Left renal pelvis (tissue), 4 donors: ENCODE results near the gene GPR78. TPM values are rescaled to one million over a fixed set of nuclear protein-coding genes. Genes with fewer than 3 reads are reported as not detected.
"Not testable (repeated sequence)": the region's sequence is repeated elsewhere in the genome, so short reads cannot be mapped to it uniquely, and the experiment has no call there.

Experiments
- DNase-seq, 4 donors: peaks; one replicate each; pipeline ENCODE4 v3.0.0-alpha.2; 2013; ENCODE audit warnings: low read depth in 4 of 4, low spot score in 3 of 4
- polyA plus RNA-seq, 4 donors: library from polyadenylated mRNA; unstranded; fragments of 120-200 nt; gene quantifications; one replicate each; pipeline ENCODE4 v1.2.1, GENCODE V29; 2013; ENCODE audit not compliant: insufficient read length in 4 of 4

Gene GPR78
- polyA plus RNA-seq, 4 donors, result 0.34 to 1.3 (median 0.83) TPM

GRCh38 chr4:8560265-8561047 lies 19.7 kb upstream of the GPR78 start:
- DNase-seq, result no peak

GRCh38 chr4:8564595-8564994 lies 15.6 kb upstream of the GPR78 start:
- DNase-seq, result no peak

DNA sequence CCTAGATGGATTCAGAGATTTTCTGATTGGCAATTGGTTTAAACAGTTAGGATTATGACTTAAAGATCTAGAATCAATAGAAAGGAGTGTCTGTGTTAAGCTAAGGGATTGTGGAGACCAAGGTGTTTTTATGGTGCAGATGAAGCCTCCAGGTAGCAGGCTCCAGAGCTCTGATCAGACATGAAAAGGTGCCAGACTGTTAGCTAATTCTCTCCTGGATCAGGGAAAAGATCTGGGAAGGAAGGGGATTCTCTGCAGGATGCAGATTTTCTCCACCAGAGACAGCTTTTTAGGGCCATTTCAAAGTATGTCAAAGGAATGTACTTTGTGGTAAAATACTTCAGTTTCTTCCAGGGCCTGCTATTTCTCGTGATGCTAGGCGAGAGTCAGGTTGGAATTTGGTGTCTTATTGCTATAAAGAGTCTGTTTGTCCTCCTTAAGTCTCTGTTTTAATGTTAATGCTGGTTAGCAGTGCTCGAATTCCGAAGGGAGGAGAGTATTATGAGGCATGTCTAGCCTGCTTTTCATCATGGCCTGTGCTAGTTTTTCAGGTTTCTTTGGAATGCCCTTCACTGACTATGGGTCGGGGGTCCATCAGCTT lies 12.0 kb upstream of the GPR78 start:
- DNase-seq, result no peak

- no peak for DNase-seq
Measured at GRCh38 chr4:8570201-8570600, 10.0 kb upstream of the GPR78 start.

- no peak for DNase-seq
Measured at GRCh38 chr4:8571702-8572685, 8.2 kb upstream of the GPR78 start.

DNA sequence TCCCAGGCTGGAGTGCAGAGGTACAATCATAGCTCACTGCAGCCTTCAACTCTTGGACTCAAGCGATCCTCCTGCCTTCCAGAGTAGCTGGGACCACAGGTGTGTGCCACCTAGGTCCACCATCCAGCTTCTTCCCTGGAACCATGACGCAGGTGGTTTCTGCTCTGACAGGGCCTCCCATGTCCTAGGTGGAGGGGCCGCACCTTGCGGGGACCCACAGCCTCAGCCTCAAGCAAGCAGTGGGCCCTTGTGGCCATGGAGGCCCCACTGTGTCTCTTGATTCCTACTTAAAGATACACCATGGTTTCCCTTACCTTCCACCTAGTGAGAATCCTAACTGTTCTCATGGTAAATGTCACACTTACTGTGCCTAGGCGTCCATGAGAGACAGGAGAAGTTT lies 6.9 kb upstream of the GPR78 start:
- no peak for DNase-seq

DNA sequence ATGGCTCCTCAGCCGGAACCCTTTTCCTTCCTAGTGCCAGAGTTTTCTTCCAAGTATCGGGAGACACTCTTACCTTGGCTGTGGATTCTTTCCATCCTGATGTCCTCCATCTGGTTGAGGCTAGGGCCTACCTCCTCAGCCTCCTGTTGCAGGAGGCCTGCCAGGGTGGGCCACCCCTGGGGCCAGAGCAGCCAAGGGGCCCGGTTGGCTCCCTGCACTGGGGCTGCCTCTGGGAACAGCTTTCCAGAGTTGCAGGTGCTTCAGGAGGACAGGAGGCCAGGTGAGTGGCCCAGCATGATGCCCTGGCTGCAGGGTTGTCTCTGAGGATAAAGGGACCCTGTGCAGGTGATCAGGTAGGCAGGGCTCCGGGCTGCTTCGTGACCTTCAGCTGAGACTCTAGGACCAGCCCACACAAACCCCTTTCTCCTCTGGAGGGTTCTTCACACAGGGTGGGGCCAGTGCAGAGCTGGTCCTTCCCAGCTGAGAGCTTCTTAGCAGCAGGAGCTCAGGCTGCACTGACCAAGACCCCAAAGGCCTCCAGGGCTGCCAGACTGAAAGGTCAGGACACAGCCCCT lies 5.3 kb upstream of the GPR78 start:
- DNase-seq, result no peak

DNA sequence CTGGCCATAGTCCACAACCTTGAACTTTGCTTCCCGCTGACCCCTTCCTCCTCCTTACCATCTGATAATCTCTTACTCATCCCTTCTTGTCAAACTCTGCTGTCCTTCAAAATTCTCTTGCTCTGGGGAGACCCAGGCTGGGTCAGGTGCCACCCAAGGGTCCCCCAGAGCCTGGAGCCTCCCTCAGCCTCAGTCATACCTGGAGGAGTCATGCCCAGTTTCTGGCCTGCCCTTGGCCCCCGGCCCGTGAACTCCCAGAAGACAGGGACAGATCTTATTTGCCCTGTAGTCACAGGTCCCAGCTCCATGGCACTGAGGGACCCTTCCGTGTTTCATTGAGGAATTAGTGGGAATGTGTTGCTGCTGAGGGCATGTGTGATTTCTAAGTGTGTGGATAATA lies 4.7 kb upstream of the GPR78 start:
- no peak for DNase-seq

DNA sequence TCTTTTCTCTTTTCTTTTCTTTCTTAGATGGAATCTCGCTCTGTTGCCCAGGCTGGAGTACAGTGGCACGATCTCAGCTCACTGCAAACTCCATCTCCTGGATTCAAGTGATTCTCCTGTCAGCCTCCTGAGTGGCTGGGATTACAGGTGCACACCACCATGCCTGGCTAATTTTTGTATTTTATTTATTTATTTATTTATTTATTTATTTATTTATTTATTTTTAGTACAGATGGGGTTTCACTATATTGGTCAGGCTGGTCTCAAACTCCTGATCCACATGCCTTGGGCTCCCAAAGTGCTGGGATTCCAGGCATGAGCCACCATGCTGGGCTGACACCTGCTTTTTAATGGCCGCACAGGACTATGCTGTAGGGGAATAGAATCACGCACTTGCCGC lies 3.6 kb upstream of the GPR78 start:
- DNase-seq, result not testable (repeated sequence)

DNA sequence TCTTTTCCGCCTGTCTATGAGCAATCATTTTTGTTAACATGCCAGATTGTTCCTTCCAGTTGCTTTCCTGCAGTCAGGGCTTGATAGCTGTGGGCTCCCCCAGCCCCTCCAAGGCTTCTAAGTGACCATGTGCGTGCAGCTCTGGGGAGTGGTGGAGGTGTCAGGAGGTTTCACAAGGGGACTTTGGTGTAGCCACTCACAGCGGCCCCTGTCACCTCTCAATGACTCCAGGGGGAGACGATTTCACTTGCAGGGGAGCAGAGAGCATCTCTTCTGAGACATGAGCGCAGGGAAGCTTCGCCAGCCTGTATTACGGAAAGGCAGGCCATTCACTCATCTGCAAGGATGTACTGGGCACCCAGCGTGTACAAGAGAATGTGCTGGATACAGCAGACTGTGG lies 3.1 kb upstream of the GPR78 start:
- no peak for DNase-seq

- DNase-seq, result no peak
Measured at GRCh38 chr4:8577972-8578371, 2.2 kb upstream of the GPR78 start.

DNA sequence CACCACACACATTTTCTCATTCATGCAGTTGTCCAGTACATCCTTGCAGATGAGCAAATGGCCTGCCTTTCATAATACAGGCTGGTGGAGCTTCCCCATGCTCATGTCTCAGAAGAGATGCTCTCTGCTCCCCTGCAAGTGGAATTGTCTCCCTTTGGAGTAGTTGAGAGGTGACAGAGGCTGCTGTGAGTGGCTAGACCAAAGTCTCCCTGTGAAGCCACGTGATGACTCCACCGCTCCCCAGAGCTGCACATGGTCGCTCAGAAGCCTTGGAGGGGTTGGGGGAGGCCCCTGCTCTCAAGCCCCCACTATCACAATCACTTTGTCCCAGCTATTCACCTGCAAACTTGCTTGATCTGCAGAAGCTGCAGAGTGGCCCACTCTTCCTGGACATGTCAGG lies 1.5 kb upstream of the GPR78 start:
- no peak for DNase-seq

DNA sequence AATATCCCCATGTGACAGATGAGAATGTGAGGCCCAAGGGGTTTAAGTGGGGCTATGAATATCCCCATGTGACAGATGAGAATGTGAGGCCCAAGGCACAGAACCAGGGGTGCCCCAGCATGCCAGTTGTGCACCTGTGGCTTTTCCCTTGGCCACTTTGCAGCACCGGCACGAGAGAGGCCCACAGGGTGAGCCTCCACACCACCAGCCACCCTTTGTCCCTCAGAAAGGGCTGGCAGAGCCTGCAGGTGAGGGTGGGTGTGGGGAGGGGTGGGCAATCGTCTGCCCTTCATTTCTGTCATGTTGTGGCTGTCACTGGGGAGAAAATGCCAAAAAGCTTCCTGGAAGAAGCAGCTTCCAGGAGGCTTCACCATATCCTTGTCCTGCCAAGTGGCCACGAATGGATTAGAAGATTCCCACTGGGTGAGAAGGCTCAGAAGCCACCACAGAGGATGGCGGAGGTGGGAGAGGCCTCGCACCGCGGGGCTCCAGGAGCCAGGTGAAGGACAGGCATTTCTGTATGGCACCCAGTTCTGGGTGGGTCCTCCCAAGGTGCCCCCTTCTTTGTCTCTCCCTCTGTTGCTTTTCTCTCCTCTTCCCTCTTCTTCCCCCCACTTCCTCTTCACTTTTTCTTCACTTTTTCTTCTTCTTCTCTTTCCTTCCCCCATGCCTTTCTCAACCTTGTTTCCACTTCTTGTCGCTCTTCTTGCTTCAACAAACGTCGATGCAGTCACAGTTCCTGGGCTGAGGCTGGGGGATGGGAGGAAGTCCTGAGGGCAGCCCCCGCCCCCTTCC lies 469 bp upstream of the GPR78 start:
- DNase-seq, result no peak

GRCh38 chr4:8581094-8581861 lies 1.1 kb downstream of the GPR78 start:
- no peak for DNase-seq

DNA sequence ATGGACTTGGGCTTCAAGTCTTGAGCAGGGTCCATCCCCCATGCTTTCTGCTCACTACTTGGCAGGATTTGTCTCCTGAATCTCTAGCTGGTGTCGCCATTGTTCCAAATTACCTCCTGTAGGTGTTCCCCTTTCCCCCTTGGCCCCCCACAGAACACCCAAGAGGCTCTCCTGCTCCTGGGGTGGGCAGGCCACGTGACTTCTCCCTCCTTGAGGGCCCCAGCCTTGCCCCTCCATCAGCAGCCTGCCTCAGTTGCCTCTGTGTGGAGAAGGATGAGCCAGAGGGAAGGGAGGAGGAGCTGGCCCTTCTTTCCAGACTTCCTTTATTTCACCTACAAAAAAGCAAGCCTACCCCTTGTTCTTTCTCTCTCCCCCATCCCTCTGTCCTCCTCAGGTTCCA lies 1.8 kb downstream of the GPR78 start:
- DNase-seq, result no peak

- DNase-seq, result no peak
Measured at GRCh38 chr4:8582436-8582835, 2.2 kb downstream of the GPR78 start.

- DNase-seq, result no peak
Measured at GRCh38 chr4:8582941-8583654, 2.9 kb downstream of the GPR78 start.

GRCh38 chr4:8583655-8584025 lies 3.4 kb downstream of the GPR78 start:
- DNase-seq, result no peak

DNA sequence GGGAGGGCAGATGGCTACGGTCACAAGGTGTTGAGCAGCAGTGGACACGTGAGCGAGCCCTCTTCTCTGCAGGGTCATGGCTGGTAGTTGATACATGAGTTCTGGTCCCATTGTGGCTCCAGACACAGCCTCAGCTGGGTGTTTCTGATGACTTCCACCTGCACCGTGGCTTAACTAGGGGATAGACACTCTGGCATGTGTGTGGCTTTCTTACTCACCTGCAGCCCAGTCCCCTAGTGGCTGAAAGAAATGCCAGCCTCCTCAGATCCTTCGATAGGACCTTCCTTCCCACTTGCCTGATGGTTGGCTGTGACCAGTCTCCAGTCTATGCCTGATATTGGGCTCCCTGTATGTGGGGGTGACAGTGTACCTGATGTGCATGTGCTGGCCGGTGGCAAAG lies 5.0 kb downstream of the GPR78 start:
- DNase-seq, result no peak
